ENCODE measurements around the gene ERP44.

ERP44 gene

GRCh38 chr9:100087218-100087617, 11.6 kb downstream of the ERP44 start:
- 0 out of 2 replicates have a peak, but pooled peaks cover 4% of the 10 kb centered on the region for H4K20me1 ChIP-seq (ENCODE audit: low read depth, low read length)
- H3K36me3 ChIP-seq (ENCODE audit: low read length), result 0 out of 2 replicates have a peak, but pooled peaks cover 4% of the 10 kb centered on the region
- no peaks in the 10 kb centered on the region for H3K9me2 ChIP-seq (replicated peaks; ENCODE audit: insufficient read depth, low read length)
- H3K9me3 ChIP-seq (ENCODE audit: insufficient read depth, low read length), result no peaks in the 10 kb centered on the region
- peak overlapping the region; percentile 88 for H3K4me2 ChIP-seq (ENCODE audit: low read depth, low read length, poor library complexity, severe bottlenecking)
- no peak overlapping the region for H2AFZ ChIP-seq (ENCODE audit: low read depth, low read length, severe bottlenecking)
- peaks cover 92% of the 10 kb centered on the region for H3K79me2 ChIP-seq (ENCODE audit: insufficient read depth, low read length)
- TF ChIP-seq, protein P1, sequence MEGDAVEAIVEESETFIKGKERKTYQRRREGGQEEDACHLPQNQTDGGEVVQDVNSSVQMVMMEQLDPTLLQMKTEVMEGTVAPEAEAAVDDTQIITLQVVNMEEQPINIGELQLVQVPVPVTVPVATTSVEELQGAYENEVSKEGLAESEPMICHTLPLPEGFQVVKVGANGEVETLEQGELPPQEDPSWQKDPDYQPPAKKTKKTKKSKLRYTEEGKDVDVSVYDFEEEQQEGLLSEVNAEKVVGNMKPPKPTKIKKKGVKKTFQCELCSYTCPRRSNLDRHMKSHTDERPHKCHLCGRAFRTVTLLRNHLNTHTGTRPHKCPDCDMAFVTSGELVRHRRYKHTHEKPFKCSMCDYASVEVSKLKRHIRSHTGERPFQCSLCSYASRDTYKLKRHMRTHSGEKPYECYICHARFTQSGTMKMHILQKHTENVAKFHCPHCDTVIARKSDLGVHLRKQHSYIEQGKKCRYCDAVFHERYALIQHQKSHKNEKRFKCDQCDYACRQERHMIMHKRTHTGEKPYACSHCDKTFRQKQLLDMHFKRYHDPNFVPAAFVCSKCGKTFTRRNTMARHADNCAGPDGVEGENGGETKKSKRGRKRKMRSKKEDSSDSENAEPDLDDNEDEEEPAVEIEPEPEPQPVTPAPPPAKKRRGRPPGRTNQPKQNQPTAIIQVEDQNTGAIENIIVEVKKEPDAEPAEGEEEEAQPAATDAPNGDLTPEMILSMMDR (IDR thresholded peaks at IDR 0.05; ENCODE audit: insufficient read depth, low read length, poor library complexity, severe bottlenecking), result no peak
- no peak for TF ChIP-seq EZH2phosphoT487 (conservative IDR thresholded peaks at IDR 0.05; ENCODE audit: low read length)
- peak overlapping the region; percentile 39 for H3K4me3 ChIP-seq (ENCODE audit: insufficient read depth, low read length, poor library complexity, severe bottlenecking)
- H3K27me3 ChIP-seq (ENCODE audit: low read length), result no peaks in the 10 kb centered on the region
- H3F3A ChIP-seq (ENCODE audit: insufficient read depth), result peaks cover 62% of the 10 kb centered on the region
- peak overlapping the region; percentile 53 for H3K9ac ChIP-seq (ENCODE audit: low read length)
- peak overlapping the region; percentile 98 for H3K27ac ChIP-seq (ENCODE audit: low read depth, low read length)

DNA sequence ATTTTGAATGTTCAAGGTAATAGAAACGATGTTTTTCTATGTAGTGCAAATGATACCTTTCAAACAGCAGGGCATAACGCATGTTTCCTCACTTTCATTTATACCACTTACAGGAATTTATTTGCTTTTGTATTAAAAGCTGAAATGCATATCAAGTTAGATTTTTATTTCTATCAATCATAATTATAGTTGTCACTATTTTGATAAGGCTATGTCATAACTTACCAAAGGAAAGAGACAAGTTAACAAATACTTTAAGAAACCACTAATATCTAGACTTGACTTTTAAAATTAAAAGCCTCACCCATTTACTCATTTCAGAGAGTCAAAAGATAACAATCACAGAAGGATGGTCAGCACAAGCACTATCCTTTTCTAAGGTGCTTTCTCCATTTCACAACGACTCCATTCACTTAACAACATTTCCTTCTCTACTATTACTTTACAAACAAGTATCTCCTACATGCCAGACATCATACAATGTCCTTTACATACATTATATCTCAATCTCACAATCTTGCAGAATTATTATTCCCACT, 12.6 kb downstream of the ERP44 start:
- Histone ChIP-seq H3K36me3 (ENCODE audit: low read length) (0 out of 2 replicates have a peak, but pooled peaks cover 4% of the 10 kb centered on the region), H3K79me2 (ENCODE audit: insufficient read depth, low read length) (peaks cover 92% of the 10 kb centered on the region), H3F3A (ENCODE audit: insufficient read depth) (peaks cover 62% of the 10 kb centered on the region), H3K27me3 (ENCODE audit: low read length) (no peaks in the 10 kb centered on the region), H3K9me2 (replicated peaks; ENCODE audit: insufficient read depth, low read length) (no peaks in the 10 kb centered on the region), H3K4me3 (ENCODE audit: insufficient read depth, low read length, poor library complexity, severe bottlenecking) (peak overlapping the region; percentile 37), H3K9ac (ENCODE audit: low read length) (peak overlapping the region; percentile 53), H2AFZ (ENCODE audit: low read depth, low read length, severe bottlenecking) (no peak overlapping the region), H3K4me2 (ENCODE audit: low read depth, low read length, poor library complexity, severe bottlenecking) (peak overlapping the region; percentile 88), H4K20me1 (ENCODE audit: low read depth, low read length) (peaks cover 8% of the 10 kb centered on the region; the same call in 1 of the 2 replicates), H3K9me3 (ENCODE audit: insufficient read depth, low read length) (no peaks in the 10 kb centered on the region), H3K27ac (ENCODE audit: low read depth, low read length) (peak overlapping the region; percentile 98)
- TF ChIP-seq, protein P1 (IDR thresholded peaks at IDR 0.05; ENCODE audit: insufficient read depth, low read length, poor library complexity, severe bottlenecking), result no peak
- TF ChIP-seq EZH2phosphoT487 (conservative IDR thresholded peaks at IDR 0.05; ENCODE audit: low read length), result no peak

- Histone ChIP-seq H3K9me2 (replicated peaks; ENCODE audit: insufficient read depth, low read length) (no peaks in the 10 kb centered on the region), H3K36me3 (ENCODE audit: low read length) (0 out of 2 replicates have a peak, but pooled peaks cover 4% of the 10 kb centered on the region), H3K79me2 (ENCODE audit: insufficient read depth, low read length) (peaks cover 92% of the 10 kb centered on the region), H3K4me3 (ENCODE audit: insufficient read depth, low read length, poor library complexity, severe bottlenecking) (peak overlapping the region; percentile 45), H2AFZ (ENCODE audit: low read depth, low read length, severe bottlenecking) (no peak overlapping the region), H3K27ac (ENCODE audit: low read depth, low read length) (peak overlapping the region; percentile 98), H3K4me2 (ENCODE audit: low read depth, low read length, poor library complexity, severe bottlenecking) (peak overlapping the region; percentile 88), H4K20me1 (ENCODE audit: low read depth, low read length) (peaks cover 15% of the 10 kb centered on the region; the same call in 1 of the 2 replicates), H3K27me3 (ENCODE audit: low read length) (no peaks in the 10 kb centered on the region), H3F3A (ENCODE audit: insufficient read depth) (peaks cover 60% of the 10 kb centered on the region), H3K9ac (ENCODE audit: low read length) (peak overlapping the region; percentile 53), H3K9me3 (ENCODE audit: insufficient read depth, low read length) (no peaks in the 10 kb centered on the region)
- TF ChIP-seq, protein P1 (IDR thresholded peaks at IDR 0.05; ENCODE audit: insufficient read depth, low read length, poor library complexity, severe bottlenecking), result no peak
- no peak for TF ChIP-seq EZH2phosphoT487 (conservative IDR thresholded peaks at IDR 0.05; ENCODE audit: low read length)
Measured at GRCh38 chr9:100084734-100085133, 14.1 kb downstream of the ERP44 start.
